ENCODE results near the gene EIF4E2. TPM values are rescaled to one million over a fixed set of nuclear protein-coding genes. Genes with fewer than 3 reads are reported as not detected.

The EIF4E2 gene
- total and polyA plus RNA-seq, 2 of the 13 experiments (the other 11 are each of a cell fraction or from before 2014, with no cell fraction given), result 25.0 to 101 TPM

DNA sequence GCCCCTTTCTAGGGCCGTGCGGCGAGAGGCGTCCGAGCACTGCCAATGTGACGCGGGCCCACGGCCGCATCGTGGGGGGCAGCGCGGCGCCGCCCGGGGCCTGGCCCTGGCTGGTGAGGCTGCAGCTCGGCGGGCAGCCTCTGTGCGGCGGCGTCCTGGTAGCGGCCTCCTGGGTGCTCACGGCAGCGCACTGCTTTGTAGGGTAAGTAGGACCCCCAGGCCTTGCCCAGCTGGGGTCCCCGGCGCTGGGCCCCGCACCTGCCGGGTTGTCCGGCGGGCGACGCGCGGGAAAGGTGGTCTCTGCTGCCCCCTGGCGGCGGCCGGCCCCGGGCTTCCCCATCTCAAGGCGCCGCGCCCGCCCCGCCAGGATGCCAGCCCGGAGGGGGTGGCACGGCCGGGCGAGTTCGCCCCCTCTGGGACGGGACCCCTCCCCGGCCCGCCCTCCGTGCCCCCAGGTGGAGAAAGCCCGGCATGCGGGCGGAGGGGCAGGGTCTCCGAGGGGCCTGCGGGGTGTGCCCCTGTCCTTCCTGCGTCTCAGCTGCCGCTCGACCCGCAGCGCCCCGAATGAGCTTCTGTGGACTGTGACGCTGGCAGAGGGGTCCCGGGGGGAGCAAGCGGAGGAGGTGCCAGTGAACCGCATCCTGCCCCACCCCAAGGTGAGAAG lies 28.4 kb upstream of the EIF4E2 start (continued):
- TF ChIP-seq, protein P1, sequence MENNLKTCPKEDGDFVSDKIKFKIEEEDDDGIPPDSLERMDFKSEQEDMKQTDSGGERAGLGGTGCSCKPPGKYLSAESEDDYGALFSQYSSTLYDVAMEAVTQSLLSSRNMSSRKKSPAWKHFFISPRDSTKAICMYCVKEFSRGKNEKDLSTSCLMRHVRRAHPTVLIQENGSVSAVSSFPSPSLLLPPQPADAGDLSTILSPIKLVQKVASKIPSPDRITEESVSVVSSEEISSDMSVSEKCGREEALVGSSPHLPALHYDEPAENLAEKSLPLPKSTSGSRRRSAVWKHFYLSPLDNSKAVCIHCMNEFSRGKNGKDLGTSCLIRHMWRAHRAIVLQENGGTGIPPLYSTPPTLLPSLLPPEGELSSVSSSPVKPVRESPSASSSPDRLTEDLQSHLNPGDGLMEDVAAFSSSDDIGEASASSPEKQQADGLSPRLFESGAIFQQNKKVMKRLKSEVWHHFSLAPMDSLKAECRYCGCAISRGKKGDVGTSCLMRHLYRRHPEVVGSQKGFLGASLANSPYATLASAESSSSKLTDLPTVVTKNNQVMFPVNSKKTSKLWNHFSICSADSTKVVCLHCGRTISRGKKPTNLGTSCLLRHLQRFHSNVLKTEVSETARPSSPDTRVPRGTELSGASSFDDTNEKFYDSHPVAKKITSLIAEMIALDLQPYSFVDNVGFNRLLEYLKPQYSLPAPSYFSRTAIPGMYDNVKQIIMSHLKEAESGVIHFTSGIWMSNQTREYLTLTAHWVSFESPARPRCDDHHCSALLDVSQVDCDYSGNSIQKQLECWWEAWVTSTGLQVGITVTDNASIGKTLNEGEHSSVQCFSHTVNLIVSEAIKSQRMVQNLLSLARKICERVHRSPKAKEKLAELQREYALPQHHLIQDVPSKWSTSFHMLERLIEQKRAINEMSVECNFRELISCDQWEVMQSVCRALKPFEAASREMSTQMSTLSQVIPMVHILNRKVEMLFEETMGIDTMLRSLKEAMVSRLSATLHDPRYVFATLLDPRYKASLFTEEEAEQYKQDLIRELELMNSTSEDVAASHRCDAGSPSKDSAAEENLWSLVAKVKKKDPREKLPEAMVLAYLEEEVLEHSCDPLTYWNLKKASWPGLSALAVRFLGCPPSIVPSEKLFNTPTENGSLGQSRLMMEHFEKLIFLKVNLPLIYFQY (CRISPR knock-in tag; IDR thresholded peaks at IDR 0.05; ENCODE audit: borderline replicate concordance), result 0 out of 2 replicates have a peak, but pooled peaks have one; percentile 20
- TF ChIP-seq KDM3A (CRISPR knock-in tag; IDR thresholded peaks at IDR 0.05; ENCODE audit: low read depth) (peak; percentile 58; the same call in 1 of the 2 replicates), SALL1 (CRISPR knock-in tag; IDR thresholded peaks at IDR 0.05) (peak; percentile 47; the same call in 1 of the 2 replicates), ZBTB38 (CRISPR knock-in tag; IDR thresholded peaks at IDR 0.05) (peak; percentile 16; the same call in 1 of the 2 replicates), GABPB1 (CRISPR knock-in tag; IDR thresholded peaks at IDR 0.05) (no peak; the same call in 1 of the 2 replicates), SRSF9 (IDR thresholded peaks at IDR 0.05; ENCODE audit: borderline replicate concordance, insufficient read depth, low read depth, low read length, poor library complexity, severe bottlenecking) (no peak), ZFX (CRISPR knock-in tag; IDR thresholded peaks at IDR 0.05; ENCODE audit: low read depth) (peak; percentile 35; the same call in 1 of the 2 replicates), RAD21 (CRISPR knock-in tag; IDR thresholded peaks at IDR 0.05) (peak; percentile 96)
- TF ChIP-seq, protein P2, sequence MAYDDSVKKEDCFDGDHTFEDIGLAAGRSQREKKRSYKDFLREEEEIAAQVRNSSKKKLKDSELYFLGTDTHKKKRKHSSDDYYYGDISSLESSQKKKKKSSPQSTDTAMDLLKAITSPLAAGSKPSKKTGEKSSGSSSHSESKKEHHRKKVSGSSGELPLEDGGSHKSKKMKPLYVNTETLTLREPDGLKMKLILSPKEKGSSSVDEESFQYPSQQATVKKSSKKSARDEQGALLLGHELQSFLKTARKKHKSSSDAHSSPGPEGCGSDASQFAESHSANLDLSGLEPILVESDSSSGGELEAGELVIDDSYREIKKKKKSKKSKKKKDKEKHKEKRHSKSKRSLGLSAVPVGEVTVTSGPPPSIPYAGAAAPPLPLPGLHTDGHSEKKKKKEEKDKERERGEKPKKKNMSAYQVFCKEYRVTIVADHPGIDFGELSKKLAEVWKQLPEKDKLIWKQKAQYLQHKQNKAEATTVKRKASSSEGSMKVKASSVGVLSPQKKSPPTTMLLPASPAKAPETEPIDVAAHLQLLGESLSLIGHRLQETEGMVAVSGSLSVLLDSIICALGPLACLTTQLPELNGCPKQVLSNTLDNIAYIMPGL (CRISPR knock-in tag; IDR thresholded peaks at IDR 0.05; ENCODE audit: borderline replicate concordance in 1 of 2, low read depth in 1 of 2), result 0 out of 4 replicates have a peak, but pooled peaks of 1 of the 2 experiments have one; percentile 21
- TF ChIP-seq, protein P3, sequence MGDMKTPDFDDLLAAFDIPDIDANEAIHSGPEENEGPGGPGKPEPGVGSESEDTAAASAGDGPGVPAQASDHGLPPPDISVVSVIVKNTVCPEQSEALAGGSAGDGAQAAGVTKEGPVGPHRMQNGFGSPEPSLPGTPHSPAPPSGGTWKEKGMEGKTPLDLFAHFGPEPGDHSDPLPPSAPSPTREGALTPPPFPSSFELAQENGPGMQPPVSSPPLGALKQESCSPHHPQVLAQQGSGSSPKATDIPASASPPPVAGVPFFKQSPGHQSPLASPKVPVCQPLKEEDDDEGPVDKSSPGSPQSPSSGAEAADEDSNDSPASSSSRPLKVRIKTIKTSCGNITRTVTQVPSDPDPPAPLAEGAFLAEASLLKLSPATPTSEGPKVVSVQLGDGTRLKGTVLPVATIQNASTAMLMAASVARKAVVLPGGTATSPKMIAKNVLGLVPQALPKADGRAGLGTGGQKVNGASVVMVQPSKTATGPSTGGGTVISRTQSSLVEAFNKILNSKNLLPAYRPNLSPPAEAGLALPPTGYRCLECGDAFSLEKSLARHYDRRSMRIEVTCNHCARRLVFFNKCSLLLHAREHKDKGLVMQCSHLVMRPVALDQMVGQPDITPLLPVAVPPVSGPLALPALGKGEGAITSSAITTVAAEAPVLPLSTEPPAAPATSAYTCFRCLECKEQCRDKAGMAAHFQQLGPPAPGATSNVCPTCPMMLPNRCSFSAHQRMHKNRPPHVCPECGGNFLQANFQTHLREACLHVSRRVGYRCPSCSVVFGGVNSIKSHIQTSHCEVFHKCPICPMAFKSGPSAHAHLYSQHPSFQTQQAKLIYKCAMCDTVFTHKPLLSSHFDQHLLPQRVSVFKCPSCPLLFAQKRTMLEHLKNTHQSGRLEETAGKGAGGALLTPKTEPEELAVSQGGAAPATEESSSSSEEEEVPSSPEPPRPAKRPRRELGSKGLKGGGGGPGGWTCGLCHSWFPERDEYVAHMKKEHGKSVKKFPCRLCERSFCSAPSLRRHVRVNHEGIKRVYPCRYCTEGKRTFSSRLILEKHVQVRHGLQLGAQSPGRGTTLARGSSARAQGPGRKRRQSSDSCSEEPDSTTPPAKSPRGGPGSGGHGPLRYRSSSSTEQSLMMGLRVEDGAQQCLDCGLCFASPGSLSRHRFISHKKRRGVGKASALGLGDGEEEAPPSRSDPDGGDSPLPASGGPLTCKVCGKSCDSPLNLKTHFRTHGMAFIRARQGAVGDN (CRISPR knock-in tag; IDR thresholded peaks at IDR 0.05), result peak; percentile 26; the same call in 1 of the 2 replicates
- TF ChIP-seq, protein P4, sequence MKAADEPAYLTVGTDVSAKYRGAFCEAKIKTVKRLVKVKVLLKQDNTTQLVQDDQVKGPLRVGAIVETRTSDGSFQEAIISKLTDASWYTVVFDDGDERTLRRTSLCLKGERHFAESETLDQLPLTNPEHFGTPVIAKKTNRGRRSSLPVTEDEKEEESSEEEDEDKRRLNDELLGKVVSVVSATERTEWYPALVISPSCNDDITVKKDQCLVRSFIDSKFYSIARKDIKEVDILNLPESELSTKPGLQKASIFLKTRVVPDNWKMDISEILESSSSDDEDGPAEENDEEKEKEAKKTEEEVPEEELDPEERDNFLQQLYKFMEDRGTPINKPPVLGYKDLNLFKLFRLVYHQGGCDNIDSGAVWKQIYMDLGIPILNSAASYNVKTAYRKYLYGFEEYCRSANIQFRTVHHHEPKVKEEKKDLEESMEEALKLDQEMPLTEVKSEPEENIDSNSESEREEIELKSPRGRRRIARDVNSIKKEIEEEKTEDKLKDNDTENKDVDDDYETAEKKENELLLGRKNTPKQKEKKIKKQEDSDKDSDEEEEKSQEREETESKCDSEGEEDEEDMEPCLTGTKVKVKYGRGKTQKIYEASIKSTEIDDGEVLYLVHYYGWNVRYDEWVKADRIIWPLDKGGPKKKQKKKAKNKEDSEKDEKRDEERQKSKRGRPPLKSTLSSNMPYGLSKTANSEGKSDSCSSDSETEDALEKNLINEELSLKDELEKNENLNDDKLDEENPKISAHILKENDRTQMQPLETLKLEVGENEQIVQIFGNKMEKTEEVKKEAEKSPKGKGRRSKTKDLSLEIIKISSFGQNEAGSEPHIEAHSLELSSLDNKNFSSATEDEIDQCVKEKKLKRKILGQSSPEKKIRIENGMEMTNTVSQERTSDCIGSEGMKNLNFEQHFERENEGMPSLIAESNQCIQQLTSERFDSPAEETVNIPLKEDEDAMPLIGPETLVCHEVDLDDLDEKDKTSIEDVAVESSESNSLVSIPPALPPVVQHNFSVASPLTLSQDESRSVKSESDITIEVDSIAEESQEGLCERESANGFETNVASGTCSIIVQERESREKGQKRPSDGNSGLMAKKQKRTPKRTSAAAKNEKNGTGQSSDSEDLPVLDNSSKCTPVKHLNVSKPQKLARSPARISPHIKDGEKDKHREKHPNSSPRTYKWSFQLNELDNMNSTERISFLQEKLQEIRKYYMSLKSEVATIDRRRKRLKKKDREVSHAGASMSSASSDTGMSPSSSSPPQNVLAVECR (CRISPR knock-in tag; IDR thresholded peaks at IDR 0.05; ENCODE audit: borderline replicate concordance), result 0 out of 2 replicates have a peak, but pooled peaks have one; percentile 32

All from HepG2 (cell line).